NT2/D1 (cell line): ENCODE data around the gene ENKD1.

Source experiments
- SUZ12 ChIP-seq: IDR thresholded peaks from 2 replicates; pipeline ENCODE4 v1.6.1; 2011; ENCODE audit not compliant: insufficient read length, insufficient read depth; ENCODE audit errors: extremely low read depth
- YY1 ChIP-seq: IDR thresholded peaks from 2 replicates; pipeline ENCODE4 v1.6.1; 2011; ENCODE audit not compliant: insufficient read length, insufficient read depth

DNA sequence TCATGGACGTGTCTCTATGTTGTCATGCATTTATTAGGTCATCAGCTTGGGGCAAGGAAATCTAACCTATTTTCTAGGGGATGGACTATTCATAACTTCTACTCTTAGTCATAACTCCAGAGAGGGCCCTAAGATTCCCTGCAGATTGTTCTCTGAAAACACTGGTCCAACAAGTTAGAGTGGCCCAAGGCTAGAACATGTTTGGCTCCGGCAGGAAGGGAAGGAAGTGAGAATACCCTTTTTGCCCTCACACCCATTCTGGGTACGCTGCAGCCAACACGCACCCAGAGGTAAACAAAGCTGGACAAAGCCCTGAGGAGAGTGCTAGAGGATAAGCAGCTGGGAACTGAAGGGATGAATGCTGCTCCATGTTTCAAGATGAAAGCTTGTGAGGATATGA is 10.0 kb upstream of the ENKD1 start:
- TF ChIP-seq SUZ12: no peak
- no peak for TF ChIP-seq YY1
